Measurements from ENCODE around the gene IGSF6. TPM values are rescaled to one million over a fixed set of nuclear protein-coding genes. Genes with fewer than 3 reads are reported as not detected.

The IGSF6 gene
- total and polyA plus RNA-seq, 9 of the 15 experiments (the other 6 are each of a cell fraction or from before 2014, with no cell fraction given) = 0.07 TPM; not detected in 8

GRCh38 chr16:21698169-21699032 is 46.0 kb upstream of the IGSF6 start:
- intact Hi-C loops (cut with micrococcal nuclease) = no loop called here
- H3K4me1 ChIP-seq (replicated peaks in 1 of 2; ENCODE audit: control insufficient read depth in 2 of 2, insufficient read depth in 2 of 2, low read length in 2 of 2) = no peaks in the 10 kb centered on the region
- H3K9me1 ChIP-seq (ENCODE audit: control insufficient read depth, insufficient read depth, low read length) = no peaks in the 10 kb centered on the region
- H3K4me3 ChIP-seq = no peak overlapping the region
- no peaks in the 10 kb centered on the region; a peak in 3 of 5 replicates for H3K27me3 ChIP-seq (ENCODE audit: control insufficient read depth in 2 of 2, insufficient read depth in 2 of 2, low read length in 2 of 2)
- BruUV-seq (replicated peaks) = no TSS peak
- no peak overlapping the region for H2AFZ ChIP-seq (ENCODE audit: low read depth, low read length)
- WGBS (ENCODE audit: insufficient coverage, low coverage, missing lambda C conversion rate) = 0% methylated on average over 9 of the region's 9 CpGs
- no peak overlapping the region for H3K9ac ChIP-seq (ENCODE audit: insufficient read depth in 1 of 2, low read depth in 2 of 2, low read length in 2 of 2)
- H4K20me1 ChIP-seq (replicated peaks; ENCODE audit: control insufficient read depth, insufficient read depth, low read length) = no peaks in the 10 kb centered on the region
- no peak overlapping the region for H3K4me2 ChIP-seq (ENCODE audit: insufficient read depth, low read length)
- ATAC-seq (no peak), FAIRE-seq (no peak), DNase-seq (ENCODE audit: extremely low read depth in 1 of 4, low spot score in 3 of 4) (no peak)
- in situ Hi-C loops (cut with MboI) = no loop called here
- H3K27ac ChIP-seq (ENCODE audit: extremely low read depth, low read depth, low read length) = no peak overlapping the region
- H3K36me3 ChIP-seq (ENCODE audit: control insufficient read depth, insufficient read depth, low read length) = no peaks in the 10 kb centered on the region
- ChIA-PET CTCF (ENCODE audit: low intra/inter-chr PET ratio) (no interaction called here), POLR2A (no interaction called here)
- no peaks in the 10 kb centered on the region for H3K79me2 ChIP-seq (ENCODE audit: control insufficient read depth, insufficient read depth, low read length)
- no peaks in the 10 kb centered on the region for H3K9me3 ChIP-seq (replicated peaks; ENCODE audit: control insufficient read depth, insufficient read depth, low read depth, low read length)
- TF ChIP-seq NR2C2 (CRISPR knock-in tag; IDR thresholded peaks at IDR 0.05) (no peak), NR2C2 (tag; IDR thresholded peaks at IDR 0.05) (no peak), CREBBP (IDR thresholded peaks at IDR 0.05; ENCODE audit: low read depth, low read length) (no peak), RAD21 (CRISPR knock-in tag; conservative IDR thresholded peaks at IDR 0.05 in 1 of 2, IDR thresholded peaks at IDR 0.05 in 1 of 2) (peak in 1 of 2 experiments; percentile 24; a peak in 2 of 4 replicates), ZNF76 (CRISPR knock-in tag; IDR thresholded peaks at IDR 0.05; ENCODE audit: borderline replicate concordance) (no peak), CTCF (IDR thresholded peaks at IDR 0.05 in 2 of 3, conservative IDR thresholded peaks at IDR 0.05 in 1 of 3; ENCODE audit: insufficient read depth in 2 of 3, low read depth in 1 of 3, low read length in 3 of 3) (peak in 1 of 3 experiments; percentile 28; a peak in 2 of 6 replicates)
